Measurements from ENCODE around the gene LRRC8E.
"Not testable (repeated sequence)": the region's sequence is repeated elsewhere in the genome, so short reads cannot be mapped to it uniquely, and the experiment has no call there.

LRRC8E gene

GRCh38 chr19:7879111-7879807, 9.1 kb upstream of the LRRC8E start:
- CTCF ChIA-PET: interaction anchor here (1.0 kb wide), 1 partner anchor 10 kb away, joined by 4 read pairs; no protein-coding TSS in a partner anchor
- H3K36me3 Mint-ChIP-seq: no peaks in the 10 kb centered on the region
- H3K27ac Mint-ChIP-seq: no peak overlapping the region
- peaks cover 15% of the 10 kb centered on the region for H3K4me1 Mint-ChIP-seq
- H3K27me3 Mint-ChIP-seq: peaks cover 27% of the 10 kb centered on the region
- DNase-seq: no peak
- H3K9me3 Mint-ChIP-seq: no peaks in the 10 kb centered on the region
- no peak overlapping the region for H3K4me3 Mint-ChIP-seq

DNA sequence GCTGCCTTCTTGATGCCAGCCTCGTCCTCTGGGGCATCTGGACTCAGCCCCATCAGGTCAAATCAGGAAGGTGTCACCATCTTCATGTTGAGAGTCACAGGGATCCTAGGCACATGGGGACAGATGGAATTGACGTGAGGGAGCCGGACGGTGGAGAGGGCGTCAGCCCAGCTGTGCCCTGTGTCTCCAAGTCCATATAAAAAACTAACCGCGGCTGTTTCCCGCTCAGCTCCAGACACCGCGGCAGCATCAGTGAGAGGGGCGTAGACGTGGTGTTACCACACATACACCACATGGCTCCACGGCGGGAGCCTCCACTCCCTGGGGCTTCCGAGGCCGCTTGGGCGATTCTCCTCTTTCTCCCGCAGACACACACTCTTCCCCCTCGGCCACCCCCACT, 8.5 kb upstream of the LRRC8E start:
- Mint-ChIP-seq H3K9me3 (no peaks in the 10 kb centered on the region), H3K27me3 (peaks cover 23% of the 10 kb centered on the region), H3K36me3 (no peaks in the 10 kb centered on the region), H3K4me1 (peaks cover 11% of the 10 kb centered on the region), H3K27ac (no peak overlapping the region), H3K4me3 (no peak overlapping the region)
- CTCF ChIA-PET: interaction anchor here (2.2 kb wide), 1 partner anchor 11 kb away, joined by 10 read pairs; no protein-coding TSS in a partner anchor
- peak; percentile 35 for DNase-seq

DNA sequence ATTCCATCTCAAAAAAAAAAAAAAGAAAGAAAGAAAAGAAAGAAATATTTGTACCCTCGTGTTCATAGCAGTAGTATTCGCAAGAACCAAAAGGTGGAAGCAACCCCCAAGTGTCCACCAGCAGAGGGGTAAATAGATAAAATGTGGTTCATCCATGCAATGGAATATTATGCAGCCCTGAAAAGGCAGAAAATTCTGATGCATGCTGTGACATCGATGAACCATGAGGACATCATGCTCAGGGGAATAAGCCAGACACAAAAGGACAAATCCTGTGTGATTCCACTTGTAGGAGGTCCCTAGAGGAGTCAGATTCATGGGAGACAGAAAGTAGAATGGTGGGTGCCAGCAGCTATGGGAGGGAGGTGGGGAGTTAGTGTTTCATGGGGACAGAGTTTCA, 6.4 kb upstream of the LRRC8E start:
- no peak for DNase-seq
- Mint-ChIP-seq H3K9me3 (no peaks in the 10 kb centered on the region), H3K27me3 (peaks cover 21% of the 10 kb centered on the region), H3K27ac (no peak overlapping the region), H3K36me3 (no peaks in the 10 kb centered on the region), H3K4me1 (peaks cover 2% of the 10 kb centered on the region), H3K4me3 (no peak overlapping the region)
- CTCF ChIA-PET: interaction anchor here (1.4 to 2.2 kb wide), 3 partner anchors 13 to 42 kb away, joined by 3 to 10 read pairs (median 3); no protein-coding TSS in a partner anchor

GRCh38 chr19:7883105-7883504, 5.2 kb upstream of the LRRC8E start:
- H3K36me3 Mint-ChIP-seq: no peaks in the 10 kb centered on the region
- H3K27me3 Mint-ChIP-seq: peaks cover 33% of the 10 kb centered on the region
- no peaks in the 10 kb centered on the region for H3K9me3 Mint-ChIP-seq
- no peak for DNase-seq
- H3K4me1 Mint-ChIP-seq: no peaks in the 10 kb centered on the region
- CTCF ChIA-PET: interaction anchor here (0.6 to 1.3 kb wide), 4 partner anchors 12 to 61 kb away, joined by 3 to 4 read pairs (median 3); partner anchors contain the start of genes MAP2K7 and TIMM44
- no peak overlapping the region for H3K27ac Mint-ChIP-seq
- no peak overlapping the region for H3K4me3 Mint-ChIP-seq

DNA sequence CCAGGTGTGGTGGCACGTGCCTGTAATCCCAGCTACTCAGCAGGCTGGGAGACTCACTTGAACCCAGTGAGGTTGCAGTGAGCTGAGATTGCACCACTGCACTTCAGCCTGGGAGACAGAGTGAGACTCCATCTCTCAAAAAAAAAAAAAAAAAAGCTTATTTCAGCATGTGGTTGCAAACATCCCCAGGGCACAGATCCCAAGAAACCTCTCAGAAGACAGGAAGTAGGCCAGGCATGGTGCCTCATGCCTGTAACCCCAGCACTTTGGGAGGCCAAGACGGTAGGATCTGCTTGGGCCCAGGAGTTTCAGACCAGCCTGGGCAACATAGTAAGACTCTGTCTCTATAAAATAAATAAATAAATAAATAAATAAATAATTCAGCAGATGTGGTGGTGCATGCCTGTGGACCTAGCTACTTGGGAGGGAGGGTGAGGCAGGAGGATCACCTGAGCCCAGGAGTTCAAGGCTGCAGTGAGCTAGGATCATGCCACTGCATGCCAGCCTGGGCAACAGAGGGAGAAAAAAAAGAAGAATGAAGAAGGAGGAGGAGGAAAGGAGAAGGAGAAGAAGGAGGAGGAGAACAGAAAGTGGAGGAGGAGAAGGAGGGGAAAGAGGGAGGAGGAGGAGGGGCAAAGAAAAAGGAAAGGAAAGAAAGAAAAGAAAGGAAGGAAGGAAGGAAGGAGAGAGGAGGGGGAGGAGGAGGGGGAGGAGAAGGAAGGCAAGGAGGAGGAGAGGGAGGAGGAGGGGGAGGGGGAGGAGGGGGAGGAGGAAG, 4.3 kb upstream of the LRRC8E start:
- no peaks in the 10 kb centered on the region for H3K9me3 Mint-ChIP-seq
- DNase-seq: no peak
- no peak overlapping the region for H3K27ac Mint-ChIP-seq
- CTCF ChIA-PET: interaction anchor here (0.6 to 1.3 kb wide), 4 partner anchors 13 to 60 kb away, joined by 3 to 4 read pairs (median 3); partner anchors contain the start of genes MAP2K7 and TIMM44
- H3K27me3 Mint-ChIP-seq: peaks cover 42% of the 10 kb centered on the region
- no peaks in the 10 kb centered on the region for H3K36me3 Mint-ChIP-seq
- no peak overlapping the region for H3K4me3 Mint-ChIP-seq
- H3K4me1 Mint-ChIP-seq: no peaks in the 10 kb centered on the region

DNA sequence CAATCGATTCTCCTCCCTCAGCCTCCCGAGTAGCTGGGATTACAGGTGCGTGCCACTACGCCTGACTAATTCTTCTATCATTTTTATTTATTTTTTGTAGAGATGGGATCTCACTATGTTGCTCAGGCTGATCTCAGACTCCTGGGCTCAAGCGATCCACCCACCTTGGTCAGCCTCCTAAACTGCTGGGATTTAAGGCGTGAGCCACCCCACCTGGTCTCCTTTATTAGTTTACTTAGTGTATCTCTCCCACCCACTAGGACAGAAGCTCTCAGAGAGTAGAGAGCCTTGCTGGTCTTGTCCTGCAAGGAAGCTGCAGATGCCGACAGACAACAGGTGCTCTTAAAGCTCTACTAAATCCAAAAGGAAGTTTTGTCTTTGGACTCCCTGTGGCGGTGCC, 2.5 kb upstream of the LRRC8E start:
- Mint-ChIP-seq H3K27ac (no peak overlapping the region), H3K4me1 (no peaks in the 10 kb centered on the region), H3K27me3 (peaks cover 57% of the 10 kb centered on the region), H3K4me3 (no peak overlapping the region), H3K9me3 (no peaks in the 10 kb centered on the region), H3K36me3 (no peaks in the 10 kb centered on the region)
- no peak for DNase-seq
- CTCF ChIA-PET: no interaction called here

GRCh38 chr19:7887408-7888144, 734 bp upstream of the LRRC8E start:
- H3K4me1 Mint-ChIP-seq: no peaks in the 10 kb centered on the region
- no peak overlapping the region for H3K4me3 Mint-ChIP-seq
- H3K36me3 Mint-ChIP-seq: no peaks in the 10 kb centered on the region
- peaks cover 73% of the 10 kb centered on the region for H3K27me3 Mint-ChIP-seq
- no peak for DNase-seq
- H3K27ac Mint-ChIP-seq: no peak overlapping the region
- no peaks in the 10 kb centered on the region for H3K9me3 Mint-ChIP-seq
- CTCF ChIA-PET: no interaction called here

GRCh38 chr19:7888826-7889217, 512 bp downstream of the LRRC8E start:
- no peak overlapping the region for H3K27ac Mint-ChIP-seq
- peaks cover 82% of the 10 kb centered on the region for H3K27me3 Mint-ChIP-seq
- no peak overlapping the region for H3K4me3 Mint-ChIP-seq
- H3K36me3 Mint-ChIP-seq: no peaks in the 10 kb centered on the region
- no peaks in the 10 kb centered on the region for H3K9me3 Mint-ChIP-seq
- DNase-seq: no peak
- CTCF ChIA-PET: interaction anchor here (1.0 kb wide), 1 partner anchor 19 kb away, joined by 3 read pairs; no protein-coding TSS in a partner anchor
- H3K4me1 Mint-ChIP-seq: no peaks in the 10 kb centered on the region

DNA sequence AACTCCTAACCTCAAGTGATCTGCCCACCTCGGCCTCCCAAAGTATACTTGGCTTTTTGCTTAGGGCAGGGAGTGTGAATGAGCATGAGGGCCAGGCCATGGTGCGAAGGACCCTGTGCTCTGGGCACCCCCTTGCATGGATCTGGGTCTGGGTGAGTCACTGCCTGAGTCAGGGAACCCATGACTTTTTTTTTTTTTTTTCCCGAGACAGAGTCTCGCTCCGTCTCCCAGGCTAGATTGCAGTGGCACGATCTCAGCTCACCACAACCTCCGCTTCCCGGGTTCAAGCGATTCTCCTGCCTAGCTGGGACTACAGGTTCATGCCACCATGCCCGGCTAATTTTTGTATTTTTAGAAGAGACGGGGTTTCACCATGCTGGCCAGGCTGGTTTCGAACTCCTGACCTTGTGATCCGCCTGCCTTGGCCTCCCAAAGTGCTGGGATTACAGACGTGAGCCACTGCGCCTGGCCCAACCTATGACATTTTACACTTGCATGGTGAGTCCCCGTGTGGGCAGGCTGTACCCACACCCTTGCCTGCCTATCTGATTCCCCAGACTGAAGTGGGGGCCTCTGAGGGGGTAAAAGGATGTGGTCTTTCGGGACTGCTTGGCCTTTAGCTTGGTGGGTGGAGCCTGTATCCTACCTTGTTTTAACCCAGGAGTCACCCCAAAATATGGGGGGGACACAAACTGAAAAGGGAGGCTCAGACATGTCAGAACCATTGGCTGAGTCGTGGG, 5.2 kb downstream of the LRRC8E start:
- H3K27ac Mint-ChIP-seq, DNase-seq, H3K4me1 Mint-ChIP-seq, CTCF ChIA-PET, H3K4me3 Mint-ChIP-seq, H3K36me3 Mint-ChIP-seq, H3K9me3 Mint-ChIP-seq: not testable (repeated sequence)
- H3K27me3 Mint-ChIP-seq: peaks cover 65% of the 10 kb centered on the region

DNA sequence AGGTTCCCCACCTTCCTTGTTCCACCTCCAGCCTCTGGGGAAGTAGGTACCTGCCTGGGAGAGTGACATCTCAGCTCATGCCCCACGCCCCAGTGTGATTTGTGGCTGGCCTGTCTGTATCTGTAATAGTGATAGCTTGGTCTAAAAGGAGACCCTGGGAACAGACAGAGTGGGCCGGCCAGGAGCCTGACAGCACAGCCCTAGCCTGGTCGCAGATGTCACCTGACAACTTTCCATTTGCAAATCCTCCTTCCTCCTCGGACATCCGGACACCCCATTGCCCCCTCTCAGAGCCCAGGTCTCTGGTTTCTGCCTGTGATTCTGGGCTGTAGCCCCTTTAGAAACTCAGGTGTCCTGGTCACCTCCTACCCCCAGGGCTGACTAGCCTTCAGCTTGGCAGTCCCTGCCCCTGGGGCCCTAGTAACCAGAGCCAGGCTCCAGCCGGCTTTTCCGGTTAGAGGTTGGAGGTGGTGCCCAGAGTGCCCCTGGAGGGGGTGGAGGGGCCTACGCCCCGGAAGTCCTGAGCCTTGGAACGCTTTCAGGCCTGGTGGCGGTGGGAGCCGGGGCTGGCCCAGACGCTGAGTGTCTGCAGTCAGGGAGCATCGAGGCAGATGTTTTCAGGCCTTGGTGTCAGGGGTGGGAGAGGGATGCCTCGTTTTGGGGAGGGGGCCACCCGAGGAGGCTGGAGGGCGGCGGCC, 6.5 kb downstream of the LRRC8E start:
- Mint-ChIP-seq H3K27ac (no peak overlapping the region), H3K4me1 (no peaks in the 10 kb centered on the region), H3K9me3 (no peaks in the 10 kb centered on the region), H3K4me3 (no peak overlapping the region), H3K36me3 (no peaks in the 10 kb centered on the region), H3K27me3 (peaks cover 53% of the 10 kb centered on the region)
- CTCF ChIA-PET: no interaction called here
- DNase-seq: no peak

GRCh38 chr19:7895565-7895964, 7.3 kb downstream of the LRRC8E start:
- no peaks in the 10 kb centered on the region for H3K4me1 Mint-ChIP-seq
- H3K9me3 Mint-ChIP-seq: no peaks in the 10 kb centered on the region
- peaks cover 48% of the 10 kb centered on the region for H3K27me3 Mint-ChIP-seq
- no peaks in the 10 kb centered on the region for H3K36me3 Mint-ChIP-seq
- DNase-seq: no peak
- no peak overlapping the region for H3K27ac Mint-ChIP-seq
- no peak overlapping the region for H3K4me3 Mint-ChIP-seq
- CTCF ChIA-PET: no interaction called here

- DNase-seq: no peak
- peaks cover 39% of the 10 kb centered on the region for H3K27me3 Mint-ChIP-seq
Measured at GRCh38 chr19:7897292-7897691, 9.0 kb downstream of the LRRC8E start.

GRCh38 chr19:7898967-7899366, 10.7 kb downstream of the LRRC8E start:
- peaks cover 33% of the 10 kb centered on the region for H3K27me3 Mint-ChIP-seq
- H3K4me1 Mint-ChIP-seq: peaks cover 16% of the 10 kb centered on the region
- no peaks in the 10 kb centered on the region for H3K36me3 Mint-ChIP-seq
- H3K9me3 Mint-ChIP-seq: no peaks in the 10 kb centered on the region
- CTCF ChIA-PET: no interaction called here
- no peak overlapping the region for H3K27ac Mint-ChIP-seq
- no peak for DNase-seq
- H3K4me3 Mint-ChIP-seq: no peak overlapping the region

More at GRCh38 chr19:7897292-7897691, 9.0 kb downstream of the LRRC8E start:
- Mint-ChIP-seq H3K36me3 (no peaks in the 10 kb centered on the region), H3K4me1 (peaks cover 5% of the 10 kb centered on the region), H3K9me3 (no peaks in the 10 kb centered on the region), H3K4me3 (no peak overlapping the region), H3K27ac (peak overlapping the region; percentile 78)
- CTCF ChIA-PET: no interaction called here
